SK-N-SH treated with all-trans-retinoic acid at 6 μM for 48 hours (cell line): ENCODE data around the gene CST3.

Experiments
- ATAC-seq: fragments of 200-7000 bp; cut with Tn5 transposase; 3 replicates; pipeline ENCODE4 v1.9.1; 2020; ENCODE audit warnings: mild to moderate bottlenecking, moderate library complexity
- ARNTL ChIP-seq: fragments of 450-650 bp; formaldehyde crosslinking; IDR thresholded peaks from 2 replicates; pipeline ENCODE4 v1.5.0; 2020; ENCODE audit warnings: low read depth, mild to moderate bottlenecking, moderate library complexity, borderline replicate concordance
- BACH2 ChIP-seq: fragments of 250-450 bp; sonication (Bioruptor Pico); IDR thresholded peaks from 2 replicates; pipeline ENCODE4 v1.9.0; 2021; ENCODE audit warnings: mild to moderate bottlenecking, borderline replicate concordance
- CSDC2 ChIP-seq: fragments of 250-450 bp; sonication (Bioruptor Pico); IDR thresholded peaks from 2 replicates; pipeline ENCODE4 v1.5.0; 2020; ENCODE audit warnings: mild to moderate bottlenecking, moderate library complexity
- GLIS3 ChIP-seq: fragments of 250-450 bp; sonication (Bioruptor Pico); IDR thresholded peaks from 2 replicates; pipeline ENCODE4 v1.5.0; 2020; ENCODE audit warnings: mild to moderate bottlenecking, moderate library complexity
- ISL1 ChIP-seq: fragments of 250-450 bp; sonication (Bioruptor Pico); IDR thresholded peaks from 2 replicates; pipeline ENCODE4 v2.1.2; 2022; ENCODE audit warnings: mild to moderate bottlenecking, moderate library complexity
- OSR1 ChIP-seq: fragments of 250-450 bp; sonication (Bioruptor Pico); IDR thresholded peaks from 2 replicates; pipeline ENCODE4 v1.8.0; 2022; ENCODE audit warnings: moderate library complexity, mild to moderate bottlenecking, inconsistent platforms
- POU6F1 ChIP-seq: fragments of 250-450 bp; sonication (Bioruptor Pico); IDR thresholded peaks from 2 replicates; pipeline ENCODE4 v1.8.0; 2021; ENCODE audit warnings: low read depth, mild to moderate bottlenecking, moderate library complexity, borderline replicate concordance
- PPARA ChIP-seq: fragments of 250-450 bp; sonication (Bioruptor Pico); IDR thresholded peaks from 2 replicates; pipeline ENCODE4 v1.5.0; 2020; ENCODE audit warnings: mild to moderate bottlenecking, borderline replicate concordance
- RARB ChIP-seq: fragments of 250-450 bp; sonication (Bioruptor Pico); IDR thresholded peaks from 2 replicates; pipeline ENCODE4 v1.8.0; 2021; ENCODE audit warnings: mild to moderate bottlenecking, moderate library complexity
- SNAI2 ChIP-seq: fragments of 250-450 bp; sonication (Bioruptor Pico); IDR thresholded peaks from 2 replicates; pipeline ENCODE4 v1.5.0; 2020; ENCODE audit warnings: mild to moderate bottlenecking, moderate library complexity
- TCF4 ChIP-seq: fragments of 250-450 bp; sonication (Bioruptor Pico); IDR thresholded peaks from 2 replicates; pipeline ENCODE4 v1.8.0; 2021; ENCODE audit warnings: mild to moderate bottlenecking, moderate library complexity, borderline replicate concordance
- TOX ChIP-seq: fragments of 250-450 bp; sonication (Bioruptor Pico); IDR thresholded peaks from 2 replicates; pipeline ENCODE4 v1.8.0; 2021; ENCODE audit warnings: mild to moderate bottlenecking, moderate library complexity, borderline replicate concordance
- TSHZ2 ChIP-seq: fragments of 250-450 bp; sonication (Bioruptor Pico); IDR thresholded peaks from 2 replicates; pipeline ENCODE4 v1.5.0; 2020; ENCODE audit warnings: mild to moderate bottlenecking, moderate library complexity
- ZC3H10 ChIP-seq: fragments of 250-450 bp; sonication (Bioruptor Pico); IDR thresholded peaks from 2 replicates; pipeline ENCODE4 v1.5.1; 2021; ENCODE audit warnings: mild to moderate bottlenecking, moderate library complexity
- ZFP3 ChIP-seq: fragments of 250-450 bp; sonication (Bioruptor Pico); IDR thresholded peaks from 2 replicates; pipeline ENCODE4 v1.5.0; 2020; ENCODE audit warnings: mild to moderate bottlenecking, moderate library complexity
- ZFP30 ChIP-seq: fragments of 450-650 bp; formaldehyde crosslinking; IDR thresholded peaks from 2 replicates; pipeline ENCODE4 v1.5.0; 2022; ENCODE audit warnings: mild to moderate bottlenecking, moderate library complexity
- ZNF565 ChIP-seq: fragments of 450-650 bp; formaldehyde crosslinking; conservative IDR thresholded peaks from 2 replicates; pipeline ENCODE4 v1.5.0; 2020; ENCODE audit warnings: low read depth, mild to moderate bottlenecking, moderate library complexity
- ZNF8 ChIP-seq: fragments of 450-650 bp; formaldehyde crosslinking; IDR thresholded peaks from 2 replicates; pipeline ENCODE4 v1.5.0; 2020; ENCODE audit warnings: mild to moderate bottlenecking, moderate library complexity
- TF ChIP-seq, protein P1 (sequence below): fragments of 250-450 bp; sonication (Bioruptor Pico); IDR thresholded peaks from 2 replicates; pipeline ENCODE4 v1.5.1; 2020; ENCODE audit warnings: low read depth, mild to moderate bottlenecking, moderate library complexity

CST3 gene

DNA sequence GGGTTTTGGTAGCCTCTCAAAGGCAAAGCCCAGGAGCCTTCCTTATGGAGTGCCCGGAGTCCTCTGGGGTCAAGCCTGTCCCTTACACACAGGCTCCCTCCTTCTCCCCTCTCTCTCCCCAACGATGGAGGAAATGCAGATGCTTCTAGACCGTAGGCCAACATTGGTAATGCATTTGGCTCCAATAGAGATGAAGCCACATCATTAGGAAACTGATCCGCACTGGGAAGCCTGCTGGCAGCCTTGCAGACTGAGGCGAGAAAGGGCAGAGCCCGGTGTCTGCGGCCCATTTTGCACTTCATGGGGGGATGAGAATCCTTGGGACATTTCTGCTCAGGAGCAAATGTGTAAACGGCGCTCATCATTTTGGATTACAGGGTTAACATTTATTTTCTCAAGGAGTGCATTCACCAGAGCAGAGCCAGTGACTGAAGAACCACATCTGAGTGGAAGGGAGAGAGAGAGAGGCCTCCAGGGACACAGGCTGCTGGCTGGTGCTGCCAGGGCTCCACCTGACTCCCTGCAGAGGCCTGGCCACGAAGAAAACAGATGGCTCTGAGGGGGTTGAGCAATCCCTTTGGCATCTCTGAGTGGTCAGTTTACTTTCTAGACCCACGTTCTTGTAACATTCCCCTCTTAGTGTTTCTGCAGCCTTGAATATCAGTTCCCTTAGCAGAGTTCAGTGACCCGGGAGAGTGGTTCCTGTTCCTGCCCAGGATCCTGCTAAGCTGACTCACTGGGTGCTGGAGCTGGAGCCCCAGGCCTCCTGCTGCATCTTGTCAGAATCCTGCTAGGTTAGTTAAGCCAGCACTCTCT, 4.4 kb upstream of the CST3 start:
- peak; percentile 6 for ATAC-seq
- TF ChIP-seq BACH2 (CRISPR knock-in tag), result no peak

DNA sequence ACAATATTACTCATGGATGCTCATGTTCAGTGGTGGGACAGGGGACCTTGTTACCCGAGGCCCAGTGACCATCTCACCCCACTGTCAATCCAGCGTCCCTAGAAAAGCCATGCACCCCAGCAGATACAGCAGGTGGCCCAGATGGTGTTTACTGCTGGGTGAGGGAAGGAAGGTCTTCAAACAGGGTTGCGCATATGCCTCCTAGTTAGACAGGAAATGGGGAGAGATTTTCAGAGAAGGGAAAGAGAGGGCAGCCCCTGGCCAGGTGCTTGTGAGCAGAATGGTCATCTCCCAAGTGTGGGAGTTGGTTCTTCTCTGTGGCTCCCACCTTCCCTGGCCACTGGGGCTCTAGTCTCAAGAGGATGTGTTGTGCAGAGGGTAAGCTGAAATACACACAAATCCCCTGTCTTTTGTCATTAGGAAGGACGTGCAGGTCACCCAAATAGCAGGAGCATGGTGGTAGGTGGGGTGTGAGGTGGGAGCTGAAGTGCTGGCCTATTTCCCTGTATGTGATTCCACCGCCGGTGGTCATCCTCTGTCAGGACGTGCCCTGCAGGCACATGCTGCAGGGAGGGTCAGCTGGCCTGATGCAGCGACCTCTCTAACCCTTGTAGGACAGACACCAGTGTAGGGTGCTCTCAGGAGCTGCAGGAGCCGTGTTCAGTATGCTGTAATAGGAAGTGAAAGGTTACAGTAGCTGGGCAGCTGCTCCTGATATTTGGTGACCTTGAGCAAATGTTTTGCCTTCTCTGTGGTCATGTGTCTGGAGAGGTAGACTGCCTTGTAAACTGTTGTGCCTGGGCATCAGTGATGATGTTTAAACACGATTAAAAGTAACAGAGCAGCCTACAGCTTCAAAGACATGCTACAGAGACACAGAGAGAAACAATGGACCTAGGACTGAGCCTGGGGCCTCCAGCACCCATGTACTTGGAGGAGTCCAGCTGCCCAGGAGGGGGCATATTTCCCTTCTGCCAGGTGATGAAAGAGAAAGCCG, 3.2 kb upstream of the CST3 start:
- ATAC-seq, result no peak
- TF ChIP-seq CSDC2 (CRISPR knock-in tag) (no peak), TOX (CRISPR knock-in tag) (no peak), RARB (no peak), ZC3H10 (no peak), ZFP3 (CRISPR knock-in tag) (no peak), SNAI2 (no peak), ZNF8 (CRISPR knock-in tag) (no peak), TSHZ2 (CRISPR knock-in tag) (no peak)

- ATAC-seq, result no peak
- TF ChIP-seq ISL1 (CRISPR knock-in tag), result no peak
These were observed 2.4 kb upstream of the CST3 start for GRCh38 chr20:23640018-23640601.

- no peak for ATAC-seq
- TF ChIP-seq TCF4 (CRISPR knock-in tag), result no peak
- TF ChIP-seq, protein P1, sequence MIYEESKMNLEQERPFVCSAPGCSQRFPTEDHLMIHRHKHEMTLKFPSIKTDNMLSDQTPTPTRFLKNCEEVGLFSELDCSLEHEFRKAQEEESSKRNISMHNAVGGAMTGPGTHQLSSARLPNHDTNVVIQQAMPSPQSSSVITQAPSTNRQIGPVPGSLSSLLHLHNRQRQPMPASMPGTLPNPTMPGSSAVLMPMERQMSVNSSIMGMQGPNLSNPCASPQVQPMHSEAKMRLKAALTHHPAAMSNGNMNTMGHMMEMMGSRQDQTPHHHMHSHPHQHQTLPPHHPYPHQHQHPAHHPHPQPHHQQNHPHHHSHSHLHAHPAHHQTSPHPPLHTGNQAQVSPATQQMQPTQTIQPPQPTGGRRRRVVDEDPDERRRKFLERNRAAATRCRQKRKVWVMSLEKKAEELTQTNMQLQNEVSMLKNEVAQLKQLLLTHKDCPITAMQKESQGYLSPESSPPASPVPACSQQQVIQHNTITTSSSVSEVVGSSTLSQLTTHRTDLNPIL (CRISPR knock-in tag), result no peak
- TF ChIP-seq PPARA (CRISPR knock-in tag), result no peak
- no peak for TF ChIP-seq TOX (CRISPR knock-in tag)
- TF ChIP-seq POU6F1 (CRISPR knock-in tag), result no peak
- no peak for TF ChIP-seq BACH2 (CRISPR knock-in tag)
- no peak for TF ChIP-seq GLIS3 (CRISPR knock-in tag)
- TF ChIP-seq OSR1 (CRISPR knock-in tag), result no peak
- TF ChIP-seq CSDC2 (CRISPR knock-in tag), result no peak
- no peak for TF ChIP-seq ZFP30
- TF ChIP-seq ARNTL (CRISPR knock-in tag), result no peak
- TF ChIP-seq ZFP3 (CRISPR knock-in tag), result no peak
These were observed 1.8 kb upstream of the CST3 start for GRCh38 chr20:23639490-23639958.

DNA sequence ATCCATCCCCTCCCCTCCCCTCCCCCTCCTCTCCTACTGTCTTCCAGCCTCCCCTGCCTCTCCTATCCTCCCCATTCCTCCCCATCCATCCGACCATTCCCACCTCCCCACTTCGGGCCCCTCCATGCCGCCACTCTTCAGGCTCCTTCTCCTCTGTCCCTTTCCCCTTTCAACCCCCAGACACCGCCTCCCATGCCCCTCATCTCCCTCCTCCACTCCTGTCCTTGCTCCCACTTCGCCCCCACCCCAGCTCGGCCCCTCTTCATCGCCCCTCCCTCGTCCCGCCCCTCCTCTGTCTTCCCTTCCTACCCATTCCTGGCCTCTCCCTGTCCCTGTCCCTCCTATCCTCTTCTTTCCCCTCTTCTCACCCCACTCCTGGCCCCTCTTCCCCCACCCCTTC, 554 bp upstream of the CST3 start:
- ATAC-seq, result no peak
- TF ChIP-seq GLIS3 (CRISPR knock-in tag), result no peak
- TF ChIP-seq ZFP30, result no peak
- TF ChIP-seq TSHZ2 (CRISPR knock-in tag), result no peak
- TF ChIP-seq, protein P1 (CRISPR knock-in tag), result no peak
- TF ChIP-seq POU6F1 (CRISPR knock-in tag), result no peak
- TF ChIP-seq TCF4 (CRISPR knock-in tag), result no peak
- TF ChIP-seq ZNF565, result no peak
